ELR (cell line): Measurements from ENCODE around the gene OBSCN.
"Not testable (repeated sequence)": the region's sequence is repeated elsewhere in the genome, so short reads cannot be mapped to it uniquely, and the experiment has no call there.

Experiments
- DNase-seq: peaks from one replicate; pipeline ENCODE4 v3.0.0-alpha.2; 2015; ENCODE audit warnings: low read depth

The OBSCN gene

DNA sequence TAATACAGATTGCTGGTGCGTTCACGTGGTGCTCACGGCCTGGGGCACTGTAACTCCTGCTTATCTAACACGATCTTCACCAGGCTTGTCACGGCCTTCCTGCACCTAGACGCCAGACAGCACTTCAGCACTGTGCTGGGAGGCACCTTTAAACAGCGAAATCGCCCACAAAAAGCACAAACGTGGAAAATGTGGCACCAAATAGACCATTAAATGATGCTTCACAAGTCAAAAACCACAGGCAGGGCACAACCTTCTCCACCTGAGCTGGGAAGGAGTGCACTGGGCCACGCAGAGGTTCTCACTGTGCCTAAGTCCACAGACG, 22.2 kb upstream of the OBSCN start:
- DNase-seq: no peak

- DNase-seq: not testable (repeated sequence)
Observed at GRCh38 chr1:228188249-228188648, 19.6 kb upstream of the OBSCN start.

DNA sequence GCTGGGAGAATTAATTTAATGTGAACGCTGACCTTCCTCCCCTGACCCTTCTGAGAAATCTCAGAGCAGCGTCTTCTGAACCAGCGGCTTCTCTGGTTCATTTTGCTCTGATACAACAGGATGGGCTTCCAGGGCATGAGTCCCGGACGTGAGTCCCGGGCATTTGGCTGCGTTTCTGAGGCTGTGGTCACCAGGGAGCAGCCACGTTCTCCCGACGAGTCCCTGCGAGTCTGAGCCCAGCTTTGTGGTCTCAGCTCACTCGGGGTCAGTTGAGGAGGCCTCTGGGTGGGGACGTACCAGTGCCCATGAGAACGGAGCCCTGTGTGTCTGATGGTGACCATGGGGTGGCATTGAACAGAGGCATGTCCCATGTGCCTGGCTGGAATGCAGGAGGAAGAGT, 17.7 kb upstream of the OBSCN start:
- DNase-seq: no peak

- no peak for DNase-seq
Observed at GRCh38 chr1:228190778-228191177, 17.1 kb upstream of the OBSCN start.

DNA sequence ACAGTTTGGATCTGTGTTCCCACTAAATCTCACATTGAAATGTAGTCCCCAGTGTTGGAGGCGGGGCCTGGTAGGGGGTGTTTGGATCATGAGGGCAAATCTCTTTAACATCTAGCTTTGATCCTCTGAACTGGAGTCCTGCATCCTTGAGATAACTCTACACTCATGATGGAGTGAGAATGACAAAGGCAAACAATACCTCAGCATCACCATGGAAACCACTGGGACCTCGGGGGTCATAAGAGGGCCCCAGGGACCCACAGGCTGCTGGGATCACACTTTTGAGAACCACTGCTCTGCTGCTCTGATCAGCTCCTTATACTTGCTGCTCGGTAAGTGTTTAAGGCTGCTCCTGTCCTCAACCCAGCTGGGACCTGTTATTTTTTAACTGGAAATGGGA, 13.4 kb upstream of the OBSCN start:
- DNase-seq: no peak

DNA sequence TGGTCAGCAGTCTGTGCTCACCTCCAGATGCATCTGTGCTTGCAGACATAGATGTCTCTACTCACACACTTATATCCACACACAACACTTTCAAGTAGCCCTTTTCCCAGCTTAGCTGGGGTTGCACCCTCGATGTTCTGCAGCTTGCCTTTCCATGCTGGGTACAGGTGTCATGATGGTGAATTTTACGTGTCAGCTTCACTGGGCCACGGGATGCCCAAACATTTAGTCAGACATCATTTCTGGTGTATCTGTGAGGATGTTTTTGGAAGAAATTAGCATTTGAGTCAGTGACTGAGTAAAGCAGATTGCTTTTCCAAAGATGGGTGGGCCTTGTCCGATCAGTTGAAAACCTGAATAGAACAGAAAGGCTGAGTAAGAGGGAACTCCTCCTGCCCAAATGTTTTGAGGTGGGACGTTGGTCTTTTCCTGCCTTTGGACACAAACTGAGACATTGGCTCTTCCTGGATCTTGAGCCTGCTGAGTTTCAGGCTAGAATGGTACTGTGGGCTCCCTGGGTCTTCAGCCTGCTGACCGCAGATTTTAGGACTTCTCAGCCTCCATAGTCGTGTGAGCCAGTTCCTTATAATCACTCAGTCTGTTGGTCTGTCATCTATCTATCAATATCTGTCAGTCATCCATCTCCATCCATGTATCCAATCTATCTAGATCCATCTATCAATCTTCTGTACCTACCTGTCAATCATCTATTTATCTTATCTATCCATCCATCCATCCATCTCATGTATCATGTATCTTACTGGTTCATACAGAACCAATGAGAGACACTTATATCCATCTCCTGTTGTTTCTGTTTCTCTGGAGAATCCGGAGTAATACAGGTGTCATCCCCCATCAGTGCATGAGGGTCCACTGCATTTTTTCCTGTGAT, 12.7 kb upstream of the OBSCN start:
- DNase-seq: no peak

- DNase-seq: no peak
Observed at GRCh38 chr1:228197555-228198147, 10.2 kb upstream of the OBSCN start.

GRCh38 chr1:228198977-228199590, 8.8 kb upstream of the OBSCN start:
- peak; percentile 44 for DNase-seq

DNA sequence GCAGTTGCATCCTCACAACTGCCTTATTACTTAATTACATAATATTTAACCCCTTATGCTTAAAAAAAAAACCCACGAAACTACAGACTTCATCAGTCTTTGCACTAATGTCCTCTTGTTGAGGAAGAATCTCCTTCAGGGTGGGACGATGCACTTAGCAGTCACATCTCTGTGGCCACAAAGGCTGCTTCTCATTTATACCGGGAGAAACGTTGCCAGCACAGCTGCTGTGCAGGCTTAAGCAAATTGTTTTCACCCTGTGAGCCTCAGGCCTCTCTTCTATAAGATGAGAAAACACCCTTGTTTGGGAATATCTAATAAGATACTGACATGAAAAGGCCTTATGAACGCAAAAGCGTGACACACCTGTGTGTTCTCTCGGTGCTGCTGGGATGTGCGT, 2.9 kb upstream of the OBSCN start:
- no peak for DNase-seq

DNA sequence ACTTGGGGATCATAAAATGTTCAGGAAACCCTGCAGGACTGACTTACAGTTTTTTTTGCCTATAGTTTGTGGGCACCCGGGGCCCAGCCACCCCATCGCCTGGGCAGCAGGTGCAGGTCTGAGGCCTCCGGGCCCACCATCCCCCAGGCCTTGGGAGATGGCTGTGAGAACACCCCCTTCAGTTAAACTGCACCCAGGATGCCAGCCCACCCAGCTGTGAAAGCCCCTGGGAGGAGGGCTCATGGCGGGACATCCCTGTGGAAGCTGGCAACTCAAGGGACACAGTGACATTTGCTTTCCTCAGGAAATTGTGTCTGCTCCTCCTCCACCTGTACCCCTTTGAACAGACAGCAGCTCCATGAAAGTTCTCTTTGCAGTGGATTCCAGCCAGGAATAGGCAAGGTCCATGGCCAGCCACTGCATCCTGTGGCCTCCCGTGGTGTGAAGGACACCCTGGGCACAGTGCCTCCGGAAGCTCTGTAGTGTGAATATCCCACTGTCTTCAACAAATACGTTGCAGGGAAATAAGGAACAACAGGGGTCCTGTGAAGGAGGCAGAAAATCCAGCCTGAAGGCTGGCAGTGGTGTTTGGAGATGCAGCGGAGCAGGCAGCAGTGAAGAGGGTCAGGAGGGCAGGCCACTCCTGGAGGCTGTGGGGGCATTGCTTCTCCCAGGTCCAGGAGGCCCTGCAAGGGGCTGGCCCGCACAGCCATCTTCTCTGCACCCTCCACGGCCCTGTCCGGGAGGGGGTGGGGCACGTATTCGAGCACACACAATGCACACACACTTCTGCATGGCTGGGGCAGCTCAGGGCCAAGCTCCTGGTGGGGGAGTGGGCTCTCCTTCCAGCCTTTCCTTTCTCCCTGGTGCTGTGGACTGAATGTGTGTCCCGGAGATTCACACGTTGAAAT, 2.1 kb upstream of the OBSCN start:
- no peak for DNase-seq

GRCh38 chr1:228206582-228207351, 1.1 kb upstream of the OBSCN start:
- DNase-seq: no peak

- no peak for DNase-seq
Observed at GRCh38 chr1:228207381-228207810, 448 bp upstream of the OBSCN start.

- DNase-seq: no peak
Observed at GRCh38 chr1:228208831-228209551, 1.1 kb downstream of the OBSCN start.

GRCh38 chr1:228209657-228210056, 1.8 kb downstream of the OBSCN start:
- no peak for DNase-seq

DNA sequence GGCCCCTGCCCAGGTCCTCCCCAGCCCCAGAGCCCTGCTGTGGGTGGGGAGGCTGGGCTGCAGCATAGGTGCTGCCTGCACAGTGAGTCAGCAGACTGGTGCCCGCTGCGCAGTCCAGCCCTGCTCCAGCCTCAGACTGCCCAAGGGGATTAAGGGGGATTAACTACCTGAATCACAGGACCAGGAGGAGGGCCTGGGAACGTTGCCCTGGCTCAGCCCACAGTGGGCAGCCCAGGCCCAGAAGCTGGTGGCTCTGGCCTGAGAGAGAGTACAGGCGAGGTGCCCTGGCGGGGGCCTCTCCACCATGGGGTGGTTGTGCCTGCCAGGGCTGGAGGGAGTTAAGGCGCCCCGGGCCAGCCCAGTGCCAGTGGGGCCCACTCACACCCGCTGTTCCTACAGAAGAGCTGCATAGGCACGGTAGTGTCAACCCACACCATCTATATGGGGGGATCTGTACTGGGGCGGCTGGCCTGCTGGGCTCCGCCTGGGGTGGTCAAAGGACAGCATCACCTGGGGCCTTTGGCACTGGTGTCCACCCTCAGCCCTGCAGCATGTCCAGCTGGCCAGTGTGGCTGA, 2.3 kb downstream of the OBSCN start:
- peak; percentile 30 for DNase-seq

DNA sequence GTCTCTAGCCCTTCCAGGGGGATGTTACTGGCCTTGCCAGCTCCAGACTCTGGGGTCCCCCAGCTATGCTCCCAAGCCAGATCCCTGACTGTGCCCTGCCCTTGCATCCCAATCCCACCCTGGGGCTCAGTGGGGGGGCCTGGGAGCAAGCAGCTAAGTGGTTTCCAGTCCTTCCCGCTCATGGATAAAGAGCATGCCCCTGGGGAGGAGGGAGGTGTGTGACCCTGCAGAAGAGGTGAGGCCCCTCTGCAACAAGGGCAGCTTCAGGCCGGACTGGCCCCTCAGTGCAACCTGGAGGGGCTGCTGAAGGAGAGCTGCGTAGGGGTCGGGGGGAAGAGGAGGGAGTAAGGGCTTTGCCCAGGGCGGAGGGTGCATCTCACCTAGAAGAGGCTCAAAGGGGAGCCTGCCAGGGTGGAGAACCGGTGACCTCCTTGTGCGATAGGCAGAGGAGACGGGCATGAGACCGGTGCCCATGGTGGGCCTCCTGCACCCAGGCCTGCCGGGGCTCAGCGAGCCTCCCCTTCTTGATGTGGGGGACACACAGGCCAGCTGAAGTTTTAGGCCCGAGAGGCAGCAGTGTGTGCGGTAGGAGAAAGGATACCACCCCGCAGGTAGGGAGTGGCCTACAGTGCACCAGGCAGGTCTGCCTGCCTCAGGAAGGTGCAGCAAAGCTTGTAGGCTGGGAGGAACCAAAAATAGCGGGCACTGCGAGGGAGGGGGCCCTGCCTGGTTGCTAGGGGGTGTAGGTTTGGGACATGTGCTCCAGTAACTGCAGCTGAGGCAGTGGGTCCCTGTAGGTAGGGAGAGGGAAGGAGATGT, 3.1 kb downstream of the OBSCN start:
- no peak for DNase-seq

DNA sequence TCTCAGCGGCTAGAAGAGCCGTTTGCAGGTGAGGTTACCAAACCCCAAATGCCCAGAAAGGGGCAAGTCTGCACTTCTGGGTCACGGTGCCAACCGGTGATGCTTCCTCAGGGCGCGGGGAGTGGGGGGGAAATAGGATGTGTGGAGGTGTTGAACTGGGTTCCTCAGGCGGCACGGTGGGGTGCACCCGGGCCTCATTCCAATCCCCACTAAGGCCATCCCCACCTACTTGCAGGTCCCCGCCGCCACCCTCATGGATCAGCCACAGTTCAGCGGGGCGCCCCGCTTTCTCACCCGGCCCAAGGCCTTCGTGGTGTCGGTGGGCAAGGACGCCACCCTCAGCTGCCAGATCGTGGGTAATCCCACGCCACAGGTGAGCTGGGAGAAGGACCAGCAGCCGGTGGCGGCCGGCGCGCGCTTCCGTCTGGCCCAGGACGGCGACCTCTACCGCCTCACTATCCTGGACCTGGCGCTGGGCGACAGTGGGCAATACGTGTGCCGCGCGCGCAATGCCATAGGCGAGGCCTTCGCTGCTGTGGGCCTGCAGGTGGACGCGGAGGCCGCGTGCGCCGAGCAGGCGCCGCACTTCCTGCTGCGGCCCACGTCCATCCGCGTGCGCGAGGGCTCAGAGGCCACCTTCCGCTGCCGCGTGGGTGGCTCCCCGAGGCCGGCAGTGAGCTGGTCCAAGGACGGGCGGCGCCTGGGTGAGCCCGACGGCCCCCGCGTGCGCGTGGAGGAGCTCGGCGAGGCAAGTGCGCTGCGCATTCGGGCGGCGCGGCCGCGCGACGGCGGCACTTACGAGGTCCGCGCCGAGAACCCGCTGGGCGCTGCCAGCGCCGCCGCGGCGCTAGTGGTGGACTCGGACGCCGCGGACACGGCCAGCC, 3.9 kb downstream of the OBSCN start:
- no peak for DNase-seq

DNA sequence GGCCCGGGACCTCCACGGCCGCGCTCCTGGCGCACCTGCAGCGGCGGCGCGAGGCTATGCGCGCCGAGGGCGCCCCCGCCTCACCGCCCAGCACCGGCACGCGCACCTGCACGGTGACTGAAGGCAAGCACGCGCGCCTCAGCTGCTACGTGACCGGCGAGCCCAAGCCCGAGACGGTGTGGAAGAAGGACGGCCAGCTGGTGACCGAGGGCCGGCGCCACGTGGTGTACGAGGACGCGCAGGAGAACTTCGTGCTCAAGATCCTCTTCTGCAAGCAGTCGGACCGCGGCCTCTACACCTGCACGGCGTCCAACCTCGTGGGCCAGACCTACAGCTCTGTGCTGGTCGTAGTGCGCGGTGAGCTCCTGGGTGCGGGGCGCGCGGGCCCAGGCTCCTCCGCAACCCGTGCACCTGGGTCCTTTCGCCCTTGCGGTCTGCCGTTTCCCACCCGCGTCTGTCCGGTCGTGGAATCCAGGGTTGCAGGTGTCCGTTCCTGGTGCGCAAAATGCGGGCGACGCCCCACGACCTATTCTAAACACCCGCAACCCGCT, 4.6 kb downstream of the OBSCN start:
- no peak for DNase-seq
